GM12865 (cell line): ENCODE measurements around the gene SOST.

Experiments
- DNase-seq: peaks from one replicate; pipeline ENCODE4 v3.0.0; 2010; ENCODE audit warnings: low read depth
- H3K4me3 ChIP-seq: 2 replicates; pipeline ENCODE4 v1.5.1; 2011; ENCODE audit warnings: mild to moderate bottlenecking, low read depth, low read length, control low read depth
- CTCF ChIP-seq: IDR thresholded peaks from 2 replicates; pipeline ENCODE4 v1.5.1; 2011; ENCODE audit warnings: low read length, control low read depth, low read depth, inconsistent platforms; ENCODE audit not compliant: insufficient read depth; ENCODE audit errors: missing control alignments

The SOST gene

DNA sequence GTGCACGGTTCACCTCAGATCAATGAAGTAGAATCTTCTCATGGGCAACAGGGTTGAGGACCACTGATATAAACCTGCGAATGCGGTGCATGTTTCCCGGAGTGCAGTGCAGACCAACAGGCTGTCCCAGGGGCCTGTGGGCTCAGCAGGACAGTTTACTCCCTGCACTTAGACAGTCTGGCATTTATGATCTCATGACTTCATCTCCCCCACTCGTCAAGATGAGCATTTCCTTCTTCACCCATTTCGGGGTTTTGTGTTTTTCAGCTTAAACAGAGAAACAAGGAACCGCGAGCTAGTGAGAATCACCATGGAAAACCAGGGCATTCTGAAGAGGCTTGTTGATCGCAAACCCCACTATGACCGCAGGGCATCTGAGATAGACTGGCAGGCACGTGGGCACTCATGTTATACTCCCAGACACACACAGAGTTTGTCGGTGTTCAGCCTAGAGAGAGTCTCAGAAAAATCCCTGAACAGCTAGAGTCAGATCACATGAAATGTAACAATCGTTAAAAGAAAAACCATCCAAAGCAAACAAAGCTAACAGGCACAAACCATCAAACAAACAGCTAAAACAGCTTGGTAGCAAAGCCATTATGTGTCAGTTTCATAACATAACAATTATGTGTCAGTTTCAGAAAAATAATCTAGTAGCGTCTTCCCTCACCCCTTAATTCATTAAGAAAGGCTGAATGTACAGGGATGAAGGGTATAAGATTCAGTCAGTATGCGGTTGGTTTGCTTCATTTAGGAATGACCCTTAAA lies 24.5 kb upstream of the SOST start:
- no peak for DNase-seq
- H3K4me3 ChIP-seq: no peak overlapping the region
- TF ChIP-seq CTCF: no peak

- no peak for DNase-seq
- peak within 1 kb of the TSS; percentile 55 for H3K4me3 ChIP-seq
- no peak for TF ChIP-seq CTCF
These were observed 21.5 kb upstream of the SOST start, which contains the start of gene CFAP97D1 for GRCh38 chr17:43780135-43780534. CFAP97D1 (plus strand) TSS chr17:43780435; CDS start chr17:43780463, 28 bp downstream.

DNA sequence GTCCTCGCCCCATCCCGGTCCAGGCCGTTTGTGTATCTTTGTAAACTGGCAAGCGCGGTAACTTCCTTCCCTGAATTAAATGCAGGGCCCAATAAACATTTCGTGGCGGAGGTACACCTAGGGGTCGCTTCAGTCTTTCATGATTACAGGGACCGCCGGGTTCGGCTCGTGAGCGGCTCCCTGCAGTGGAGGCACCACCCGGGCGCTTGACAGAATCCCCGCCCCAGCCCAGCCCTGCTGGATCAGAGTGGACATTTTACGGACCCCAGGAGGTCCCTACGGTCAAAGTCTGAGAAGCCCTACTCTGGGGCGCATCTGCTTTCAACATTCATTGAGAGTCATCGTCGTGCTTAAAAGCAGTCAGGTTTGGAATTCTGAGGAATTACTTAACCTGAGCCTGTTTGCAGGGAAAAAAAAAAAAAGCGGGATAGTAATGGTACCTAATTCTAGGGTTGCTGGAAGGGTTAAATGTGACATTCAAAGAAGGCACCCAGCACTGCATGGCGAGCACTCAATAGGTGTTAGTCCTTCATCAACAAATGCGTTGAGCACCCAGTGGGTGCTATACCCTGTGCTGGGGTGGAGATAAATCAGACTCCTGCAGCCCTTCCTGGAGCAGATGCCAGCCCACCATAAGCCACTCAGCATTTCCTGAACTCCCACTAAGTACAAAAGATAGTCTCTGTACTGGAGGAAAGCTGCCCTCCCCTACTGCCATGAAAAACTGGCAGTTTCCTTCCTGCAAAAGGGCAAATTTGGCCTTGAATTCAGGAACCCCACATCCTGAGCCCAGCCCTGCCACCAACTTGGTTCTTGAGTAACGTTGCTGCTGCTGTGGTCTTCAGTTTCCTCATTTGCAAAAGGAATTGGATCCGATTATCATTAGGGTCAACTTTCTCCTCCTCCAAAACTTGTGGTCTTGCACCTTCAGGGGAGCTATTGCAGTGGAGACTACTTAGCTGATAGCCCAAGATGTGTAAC lies 20.8 kb upstream of the SOST start:
- DNase-seq: no peak
- H3K4me3 ChIP-seq: peak overlapping the region; percentile 55
- TF ChIP-seq CTCF: no peak

DNA sequence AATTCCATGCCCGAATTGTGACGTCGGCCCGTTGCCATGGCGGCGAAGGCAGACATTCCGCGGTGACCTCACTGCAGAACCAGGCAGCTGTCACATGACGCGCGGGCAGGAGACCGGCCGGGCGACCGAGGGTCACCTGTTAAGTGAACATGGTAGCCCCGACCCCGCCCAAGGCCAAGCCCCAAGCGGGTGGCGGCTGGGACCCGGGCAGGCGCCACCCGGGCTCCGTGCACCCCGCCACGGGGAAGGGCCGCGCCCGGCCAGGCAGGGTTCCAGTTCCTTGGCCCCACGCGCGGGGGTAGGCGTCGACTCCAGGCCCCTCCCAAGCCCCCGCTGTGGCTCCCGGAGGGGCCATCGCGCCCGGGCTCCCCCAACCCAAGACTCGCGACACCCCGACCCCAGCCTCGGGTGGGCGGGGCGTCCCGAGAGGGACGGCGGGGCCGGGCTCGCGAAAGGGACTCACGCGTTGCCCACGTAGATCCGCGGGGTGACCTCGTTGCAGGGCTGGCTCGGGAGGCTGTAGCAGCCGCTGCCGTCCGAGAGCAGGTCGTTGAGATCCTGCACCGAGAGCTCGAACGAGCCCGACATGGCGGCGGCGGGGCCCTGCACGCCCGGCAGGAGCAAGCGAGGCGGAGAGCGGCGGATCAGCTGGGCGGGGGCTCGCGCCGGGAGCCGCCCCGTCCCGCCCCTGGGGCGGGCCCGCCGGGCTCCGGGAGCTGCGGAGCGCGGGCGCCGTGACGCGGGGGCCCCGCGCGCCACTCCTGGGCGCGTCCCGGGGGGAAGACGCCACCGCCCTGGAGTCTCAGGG lies 19.9 kb upstream of the SOST start, which contains the start of gene DUSP3:
Gene DUSP3 (minus strand): TSS at position 641 of the 808 bp plus-strand sequence. CDS start 53 bp downstream, at position 588.
- peak within 1 kb of the TSS; percentile 84 for H3K4me3 ChIP-seq
- DNase-seq: peak; percentile 72
- TF ChIP-seq CTCF: no peak

DNA sequence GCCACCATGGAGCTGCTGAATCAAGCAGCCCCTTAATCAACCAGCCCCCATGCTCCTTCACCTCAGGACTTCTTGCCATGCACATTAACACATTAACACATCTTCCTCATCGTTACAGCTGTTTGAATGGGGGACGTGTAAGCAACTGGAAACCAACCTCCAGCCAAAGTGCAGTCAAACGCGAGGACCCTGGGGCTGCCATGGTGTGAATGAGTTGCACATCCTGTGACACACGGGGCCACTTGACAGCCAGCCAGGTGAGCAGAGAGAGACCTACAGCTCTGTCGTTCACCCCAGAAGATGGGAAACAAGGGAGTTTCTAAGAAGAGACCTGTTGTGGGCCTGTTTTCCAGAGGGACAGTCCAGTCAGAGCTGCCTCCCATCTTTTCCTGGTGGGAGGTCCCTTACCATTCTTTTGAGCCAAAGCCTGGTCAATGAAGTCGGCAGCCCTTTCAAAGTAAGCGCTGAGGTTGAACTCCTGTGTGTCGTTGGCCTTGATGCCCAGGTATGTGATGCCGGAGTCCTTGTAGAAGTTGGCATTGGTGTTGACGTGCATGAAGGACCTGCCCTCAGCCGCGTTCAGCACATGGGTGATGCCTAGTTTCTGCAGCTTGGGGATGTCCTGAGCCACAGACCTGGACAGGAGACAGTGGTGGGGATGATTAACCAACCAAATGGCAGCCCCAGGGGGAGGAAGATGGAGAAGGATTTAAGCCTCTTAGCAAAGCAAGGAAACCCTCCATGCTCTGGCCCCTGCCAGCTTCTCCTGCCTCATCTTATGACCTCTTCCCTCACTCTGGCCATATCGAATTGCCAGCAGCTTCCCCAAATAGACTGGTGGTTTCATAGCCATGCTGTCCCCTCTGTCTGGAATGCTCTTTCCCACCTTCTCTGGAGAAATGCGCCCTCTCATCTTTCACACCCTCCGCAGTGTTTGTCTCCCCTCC lies 16.0 kb upstream of the SOST start:
- no peak overlapping the region for H3K4me3 ChIP-seq
- no peak for DNase-seq
- TF ChIP-seq CTCF: no peak
